A673 (cell line): ENCODE measurements around the gene BRSK1. TPM values are rescaled to one million over a fixed set of nuclear protein-coding genes. Genes with fewer than 3 reads are reported as not detected.

Experiments used
- BruUV-seq: library from RNA; stranded (reverse); fragments of 400-500 nt; replicated peaks from 2 replicates; lab custom pipeline; 2021; lab: Mats Ljungman, UMichigan
- CTCF ChIA-PET: fragments of 300-600 bp; sonication (Branson Sonifier 250); formaldehyde crosslinking; loops from one replicate; lab custom pipeline; 2022; ENCODE audit warnings: antibody characterized with exemption; lab: Charles Lee
- POLR2A ChIA-PET: fragments of 300-600 bp; sonication (Branson Sonifier 250); formaldehyde crosslinking; loops from one replicate; lab custom pipeline; 2022; ENCODE audit warnings: antibody characterized with exemption; ENCODE audit not compliant: low non-redundant PET; lab: Charles Lee
- DNase-seq: peaks from one replicate; pipeline ENCODE4 v3.0.0-alpha.2; 2015; ENCODE audit warnings: low spot score
- H3K27ac ChIP-seq: fragments of 200-600 bp; sonication (generic); 2 replicates; pipeline ENCODE4 v1.5.1; 2016; ENCODE audit warnings: mixed run types, low read depth, mild to moderate bottlenecking, mixed read lengths, antibody characterized with exemption, low read length; ENCODE audit not compliant: poor library complexity, severe bottlenecking
- H3K27me3 ChIP-seq: fragments of 200-600 bp; sonication (generic); replicated peaks from 2 replicates; pipeline ENCODE4 v1.6.1; 2017; ENCODE audit warnings: mixed run types, low read depth, mild to moderate bottlenecking, mixed read lengths, antibody characterized with exemption, low read length; ENCODE audit not compliant: insufficient read depth, poor library complexity
- H3K36me3 ChIP-seq: fragments of 200-600 bp; sonication (generic); 2 replicates; pipeline ENCODE4 v1.6.1; 2016; ENCODE audit warnings: mixed run types, mild to moderate bottlenecking, mixed read lengths, antibody characterized with exemption, low read length; ENCODE audit not compliant: insufficient read depth, poor library complexity, severe bottlenecking
- H3K4me1 ChIP-seq: fragments of 200-600 bp; sonication (generic); 2 replicates; pipeline ENCODE4 v1.6.1; 2017; ENCODE audit warnings: mixed run types, mild to moderate bottlenecking, mixed read lengths, antibody characterized with exemption, low read length; ENCODE audit not compliant: insufficient read depth, poor library complexity, severe bottlenecking
- H3K4me3 ChIP-seq: fragments of 200-600 bp; sonication (generic); 2 replicates; pipeline ENCODE4 v1.5.1; 2016; ENCODE audit warnings: low read depth, mixed run types, mild to moderate bottlenecking, mixed read lengths, low read length; ENCODE audit not compliant: poor library complexity, severe bottlenecking
- H3K9me3 ChIP-seq: fragments of 200-600 bp; sonication (generic); 2 replicates; pipeline ENCODE4 v1.6.1; 2016; ENCODE audit warnings: mixed run types, low read depth, mild to moderate bottlenecking, mixed read lengths, antibody characterized with exemption, low read length; ENCODE audit not compliant: poor library complexity, severe bottlenecking
- EZH2 ChIP-seq: fragments of 200-600 bp; sonication (generic); IDR thresholded peaks from 2 replicates; pipeline ENCODE4 v1.6.1; 2017; ENCODE audit warnings: borderline replicate concordance, low read depth, mild to moderate bottlenecking, mixed read lengths, antibody characterized with exemption, low read length; ENCODE audit not compliant: poor library complexity, severe bottlenecking
- intact Hi-C: fragments of 100-400 bp; cut with micrococcal nuclease; formaldehyde crosslinking; loops from one replicate; pipeline ENCODE4 v1.10.0; 2022; ENCODE audit not compliant: unreplicated experiment
- total RNA-seq: library from RNA; stranded (reverse); gene quantifications from 2 replicates; pipeline ENCODE4 v1.2.3, GENCODE V29; 2021
- TF ChIP-seq, protein P1 (sequence below): fragments of 300-800, 200-600 bp; sonication (generic); conservative IDR thresholded peaks from 2 replicates; pipeline ENCODE4 v1.5.1; 2017; ENCODE audit warnings: low read depth, mild to moderate bottlenecking, antibody characterized with exemption, low read length, moderate library complexity, mixed read lengths

Gene BRSK1
- total RNA-seq, 1 experiment from 2014 or later, result 30.5 TPM

DNA sequence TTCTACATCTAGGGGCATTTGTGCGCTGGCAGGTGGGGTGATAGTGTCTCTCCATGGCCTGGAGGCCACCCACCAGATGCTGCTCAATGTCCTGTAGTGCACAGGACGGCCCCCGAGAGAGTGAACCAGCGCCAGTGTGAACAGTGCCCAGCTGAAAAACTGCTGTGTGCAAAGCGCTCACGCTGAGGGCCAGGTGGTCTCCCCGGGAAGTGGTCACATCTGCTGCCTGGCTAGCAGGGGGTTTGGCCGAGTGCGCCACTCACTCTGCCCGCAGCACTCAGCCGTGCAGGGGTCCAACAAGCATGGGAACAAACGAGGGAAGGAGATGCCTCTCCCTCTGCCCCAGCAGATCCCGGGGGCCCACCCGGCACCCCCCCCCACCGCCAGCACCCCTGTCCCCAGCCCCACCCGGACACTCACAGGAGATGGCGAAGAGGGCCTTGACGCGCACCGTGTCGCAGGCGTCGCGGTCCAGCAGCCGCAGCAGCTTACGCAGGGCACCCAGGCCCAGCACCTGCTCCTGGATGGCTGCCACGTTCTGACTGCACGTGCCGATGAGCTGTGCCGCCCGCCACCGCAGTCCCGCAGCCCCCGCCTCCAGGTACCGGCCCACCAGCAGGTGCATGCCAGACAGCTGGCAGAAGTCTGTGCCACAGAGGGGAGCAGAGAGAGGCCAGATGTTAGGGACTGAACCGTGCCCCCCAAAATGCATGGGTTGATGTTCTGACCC, 9.7 kb upstream of the BRSK1 start:
- POLR2A ChIA-PET, result no interaction called here
- Histone ChIP-seq H3K4me3 (no peak overlapping the region), H3K27ac (no peak overlapping the region), H3K36me3 (peaks cover 9% of the 10 kb centered on the region), H3K9me3 (no peaks in the 10 kb centered on the region), H3K4me1 (no peaks in the 10 kb centered on the region), H3K27me3 (no peaks in the 10 kb centered on the region)
- no TSS peak for BruUV-seq
- CTCF ChIA-PET, result no interaction called here
- TF ChIP-seq, protein P1, sequence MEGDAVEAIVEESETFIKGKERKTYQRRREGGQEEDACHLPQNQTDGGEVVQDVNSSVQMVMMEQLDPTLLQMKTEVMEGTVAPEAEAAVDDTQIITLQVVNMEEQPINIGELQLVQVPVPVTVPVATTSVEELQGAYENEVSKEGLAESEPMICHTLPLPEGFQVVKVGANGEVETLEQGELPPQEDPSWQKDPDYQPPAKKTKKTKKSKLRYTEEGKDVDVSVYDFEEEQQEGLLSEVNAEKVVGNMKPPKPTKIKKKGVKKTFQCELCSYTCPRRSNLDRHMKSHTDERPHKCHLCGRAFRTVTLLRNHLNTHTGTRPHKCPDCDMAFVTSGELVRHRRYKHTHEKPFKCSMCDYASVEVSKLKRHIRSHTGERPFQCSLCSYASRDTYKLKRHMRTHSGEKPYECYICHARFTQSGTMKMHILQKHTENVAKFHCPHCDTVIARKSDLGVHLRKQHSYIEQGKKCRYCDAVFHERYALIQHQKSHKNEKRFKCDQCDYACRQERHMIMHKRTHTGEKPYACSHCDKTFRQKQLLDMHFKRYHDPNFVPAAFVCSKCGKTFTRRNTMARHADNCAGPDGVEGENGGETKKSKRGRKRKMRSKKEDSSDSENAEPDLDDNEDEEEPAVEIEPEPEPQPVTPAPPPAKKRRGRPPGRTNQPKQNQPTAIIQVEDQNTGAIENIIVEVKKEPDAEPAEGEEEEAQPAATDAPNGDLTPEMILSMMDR, result no peak
- no peak for DNase-seq
- intact Hi-C loops, result no loop called here

DNA sequence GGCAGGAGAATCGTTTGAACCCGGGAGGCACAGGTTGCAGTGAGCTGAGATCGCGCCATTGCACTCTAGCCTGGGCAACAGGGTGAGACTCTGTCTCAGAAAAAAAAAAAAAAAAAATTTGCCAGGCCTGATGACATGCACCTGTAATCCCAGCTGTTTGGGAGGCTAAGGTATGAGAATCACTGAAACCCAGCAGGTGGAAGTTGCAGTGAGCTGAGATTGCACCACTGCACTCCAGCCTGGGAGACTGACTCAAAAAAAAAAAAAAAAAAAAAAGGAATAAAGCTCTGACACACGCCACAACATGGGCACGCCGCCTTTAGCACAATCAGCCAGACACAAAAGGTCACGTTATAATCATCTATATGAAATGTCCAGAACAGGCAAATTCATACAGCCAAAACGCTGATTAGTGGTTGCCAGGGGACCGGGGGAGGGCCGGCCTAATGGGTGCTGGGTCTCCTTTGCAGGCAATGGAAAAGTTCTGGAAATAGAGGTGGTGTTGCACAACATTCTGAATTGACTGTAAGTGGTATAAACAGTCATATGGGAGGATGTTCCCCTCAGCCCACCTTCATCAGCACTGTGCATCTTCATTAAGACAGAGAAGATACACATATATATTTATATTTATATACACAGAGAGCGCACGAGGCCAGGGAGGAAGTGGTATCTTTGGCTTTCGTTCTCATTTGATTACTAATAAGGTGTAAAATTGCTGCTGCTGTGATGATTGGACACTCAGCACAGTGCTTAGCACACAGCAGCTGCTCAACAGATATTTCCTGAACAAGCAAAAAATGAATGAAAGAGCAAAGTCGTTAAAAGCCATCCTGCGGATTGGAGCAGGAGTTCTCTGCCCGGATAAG, 7.7 kb upstream of the BRSK1 start:
- ChIA-PET CTCF (no interaction called here), POLR2A (interaction anchor here (0.6 kb wide), 1 partner anchor 356 kb away, joined by 7 read pairs; no protein-coding TSS in a partner anchor)
- H3K27ac ChIP-seq, result no peak overlapping the region
- DNase-seq, result no peak
- no peak overlapping the region for H3K4me3 ChIP-seq
- H3K36me3 ChIP-seq, result peaks cover 9% of the 10 kb centered on the region
- TF ChIP-seq, protein P1, result no peak
- no peak for TF ChIP-seq EZH2
- BruUV-seq, result no TSS peak
- no peaks in the 10 kb centered on the region for H3K9me3 ChIP-seq
- intact Hi-C loops, result no loop called here
- peaks cover 8% of the 10 kb centered on the region for H3K4me1 ChIP-seq
- H3K27me3 ChIP-seq, result no peaks in the 10 kb centered on the region

DNA sequence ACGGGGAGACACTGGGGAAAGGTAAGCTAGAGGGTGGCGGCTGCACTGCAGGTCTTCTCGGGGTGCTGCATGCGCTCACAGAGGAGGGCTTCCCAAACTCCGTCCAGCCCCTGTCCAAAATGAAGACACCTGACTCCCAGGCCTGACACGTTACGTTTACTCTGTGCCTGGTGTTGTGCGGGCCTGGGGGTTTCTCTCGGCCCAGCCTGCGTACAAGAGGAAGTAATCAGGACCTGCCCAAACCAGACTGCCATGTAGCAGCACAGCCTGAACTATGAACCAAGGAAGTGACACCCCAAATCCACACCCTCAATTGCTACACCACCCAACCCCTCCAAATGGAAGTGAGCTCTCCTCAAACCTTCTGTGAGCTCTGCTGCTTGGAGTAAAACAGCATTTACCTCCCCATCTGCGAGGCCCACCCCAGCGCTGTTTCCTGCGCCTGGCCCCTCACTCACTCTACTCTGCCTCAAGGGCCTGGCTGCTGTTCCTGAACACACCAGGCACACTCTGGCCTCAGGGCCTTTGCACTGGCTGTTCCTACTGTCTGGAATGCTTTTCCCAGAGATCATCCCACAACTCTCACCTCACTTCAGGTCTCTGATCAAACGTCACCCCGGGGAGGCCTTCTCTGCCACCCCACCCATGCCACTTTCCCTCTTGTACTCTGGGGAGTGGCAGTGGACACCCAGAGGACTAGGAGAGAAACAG, 6.9 kb upstream of the BRSK1 start:
- Histone ChIP-seq H3K4me3 (no peak overlapping the region), H3K27ac (no peak overlapping the region), H3K36me3 (peaks cover 9% of the 10 kb centered on the region), H3K9me3 (no peaks in the 10 kb centered on the region), H3K4me1 (peaks cover 12% of the 10 kb centered on the region), H3K27me3 (no peaks in the 10 kb centered on the region)
- POLR2A ChIA-PET, result no interaction called here
- TF ChIP-seq, protein P1, result no peak
- CTCF ChIA-PET, result no interaction called here
- intact Hi-C loops, result no loop called here
- no TSS peak for BruUV-seq
- DNase-seq, result no peak
